ENCODE measurements around the gene ACOX3. TPM values are rescaled to one million over a fixed set of nuclear protein-coding genes. Genes with fewer than 3 reads are reported as not detected.

Gene ACOX3
- total and polyA plus RNA-seq, 2 donors (not counting 1 experiment from before 2014, with no cell fraction given) = 6.8 to 23.8 TPM

DNA sequence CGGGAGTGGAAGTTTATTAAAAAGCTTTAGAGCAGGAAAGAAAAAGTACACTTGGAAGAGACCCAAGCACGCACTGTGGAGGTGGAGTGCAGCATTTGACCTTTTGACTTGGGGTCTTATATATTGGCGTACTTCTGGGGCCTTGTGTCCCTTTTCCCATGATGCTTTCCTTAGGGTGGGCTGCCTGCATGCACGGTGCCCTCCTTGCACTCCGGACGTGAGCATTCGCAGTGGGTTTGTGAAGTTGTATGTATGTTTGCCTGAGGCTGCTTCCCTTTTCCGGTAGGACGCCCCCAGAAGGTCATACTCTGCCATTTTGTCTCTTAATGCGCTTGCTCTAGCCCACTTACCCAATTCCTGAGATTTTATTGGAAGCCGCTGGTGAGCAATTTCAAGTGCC, 39.7 kb upstream of the ACOX3 start:
- Histone ChIP-seq H3K27ac (ENCODE audit: insufficient read depth, low read length) (no peak overlapping the region), H3K4me1 (ENCODE audit: control insufficient read depth, extremely low read depth, insufficient read depth, low read length) (no peaks in the 10 kb centered on the region), H3K4me2 (ENCODE audit: extremely low read depth, insufficient read depth, low read length) (no peak overlapping the region), H3K27me3 (ENCODE audit: control insufficient read depth, insufficient read depth, low read length) (no peaks in the 10 kb centered on the region), H3K4me3 (replicated peaks in 1 of 4; ENCODE audit: control extremely low read depth in 1 of 4, insufficient read depth in 1 of 4, low read depth in 3 of 4, low read length in 4 of 4) (no peak overlapping the region), H3K36me3 (ENCODE audit: control insufficient read depth, insufficient read depth, low read length) (no peaks in the 10 kb centered on the region), H4K20me1 (ENCODE audit: control insufficient read depth, extremely low read depth, insufficient read depth, low read length) (no peaks in the 10 kb centered on the region), H3K9ac (ENCODE audit: insufficient read depth, low read length) (no peak overlapping the region), H2AFZ (ENCODE audit: low read length) (no peak overlapping the region), H3K79me2 (ENCODE audit: control insufficient read depth, insufficient read depth, low read length) (no peaks in the 10 kb centered on the region), H3K9me3 (ENCODE audit: control insufficient read depth, insufficient read depth, low read depth, low read length) (no peaks in the 10 kb centered on the region)
- no peak for DNase-seq (ENCODE audit: low read depth in 2 of 2)
- TF ChIP-seq EZH2 (IDR thresholded peaks at IDR 0.05; ENCODE audit: low read length, missing control alignments) = no peak
- TF ChIP-seq, protein P1, sequence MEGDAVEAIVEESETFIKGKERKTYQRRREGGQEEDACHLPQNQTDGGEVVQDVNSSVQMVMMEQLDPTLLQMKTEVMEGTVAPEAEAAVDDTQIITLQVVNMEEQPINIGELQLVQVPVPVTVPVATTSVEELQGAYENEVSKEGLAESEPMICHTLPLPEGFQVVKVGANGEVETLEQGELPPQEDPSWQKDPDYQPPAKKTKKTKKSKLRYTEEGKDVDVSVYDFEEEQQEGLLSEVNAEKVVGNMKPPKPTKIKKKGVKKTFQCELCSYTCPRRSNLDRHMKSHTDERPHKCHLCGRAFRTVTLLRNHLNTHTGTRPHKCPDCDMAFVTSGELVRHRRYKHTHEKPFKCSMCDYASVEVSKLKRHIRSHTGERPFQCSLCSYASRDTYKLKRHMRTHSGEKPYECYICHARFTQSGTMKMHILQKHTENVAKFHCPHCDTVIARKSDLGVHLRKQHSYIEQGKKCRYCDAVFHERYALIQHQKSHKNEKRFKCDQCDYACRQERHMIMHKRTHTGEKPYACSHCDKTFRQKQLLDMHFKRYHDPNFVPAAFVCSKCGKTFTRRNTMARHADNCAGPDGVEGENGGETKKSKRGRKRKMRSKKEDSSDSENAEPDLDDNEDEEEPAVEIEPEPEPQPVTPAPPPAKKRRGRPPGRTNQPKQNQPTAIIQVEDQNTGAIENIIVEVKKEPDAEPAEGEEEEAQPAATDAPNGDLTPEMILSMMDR (conservative IDR thresholded peaks at IDR 0.05 in 1 of 2, IDR thresholded peaks at IDR 0.05 in 1 of 2; ENCODE audit: low read depth in 1 of 2, low read length in 2 of 2) = no peak

DNA sequence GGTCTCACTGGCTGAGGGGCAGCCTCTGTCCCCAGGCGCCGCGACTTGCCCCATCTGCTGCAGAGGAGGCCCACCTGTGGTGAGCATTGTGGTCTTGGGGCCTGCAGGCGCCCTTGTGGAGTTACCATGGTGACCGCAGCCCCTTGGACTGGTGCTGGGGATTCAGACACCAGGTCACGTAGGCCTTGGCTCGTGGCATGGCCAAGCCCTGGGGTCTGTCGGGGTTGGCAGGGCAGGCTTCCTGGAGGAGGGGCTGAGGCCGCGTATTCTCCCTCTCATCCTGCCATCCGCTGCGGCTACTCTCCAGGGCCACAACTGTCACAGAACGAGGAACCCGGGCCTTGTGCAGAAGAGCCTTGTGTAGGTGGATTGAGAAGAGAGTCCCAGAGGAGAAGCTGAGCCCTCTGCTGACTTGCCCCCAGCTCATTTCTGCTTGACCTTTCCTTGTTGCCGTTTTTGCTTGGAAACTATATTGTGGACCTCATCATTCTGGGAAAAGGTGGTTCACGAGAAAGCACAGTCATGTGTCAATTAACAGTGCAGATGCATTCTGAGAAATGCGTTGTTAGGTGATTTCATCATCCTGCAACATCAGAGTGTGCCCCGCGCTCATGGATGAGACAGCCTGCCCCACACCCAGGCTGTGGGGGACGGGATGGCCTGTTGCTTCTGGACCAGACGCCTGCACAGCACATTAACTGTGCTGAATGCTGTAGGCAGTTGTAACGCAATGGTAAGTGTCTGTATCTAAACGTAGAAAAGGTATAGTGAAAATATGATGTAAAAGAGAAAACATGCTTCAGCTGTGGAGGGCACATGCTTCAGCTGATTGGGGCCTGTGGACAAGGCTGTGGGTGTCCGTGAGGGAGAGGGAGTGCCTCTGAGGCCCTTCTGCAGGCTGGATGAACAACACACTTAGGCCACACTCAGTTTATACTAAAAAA, 38.5 kb upstream of the ACOX3 start:
- TF ChIP-seq, protein P1 (conservative IDR thresholded peaks at IDR 0.05 in 1 of 2, IDR thresholded peaks at IDR 0.05 in 1 of 2; ENCODE audit: low read depth in 1 of 2, low read length in 2 of 2) = no peak
- TF ChIP-seq EZH2 (IDR thresholded peaks at IDR 0.05; ENCODE audit: low read length, missing control alignments) = no peak
- H3K4me3 ChIP-seq (replicated peaks in 1 of 4; ENCODE audit: control extremely low read depth in 1 of 4, insufficient read depth in 1 of 4, low read depth in 3 of 4, low read length in 4 of 4) = no peak overlapping the region

DNA sequence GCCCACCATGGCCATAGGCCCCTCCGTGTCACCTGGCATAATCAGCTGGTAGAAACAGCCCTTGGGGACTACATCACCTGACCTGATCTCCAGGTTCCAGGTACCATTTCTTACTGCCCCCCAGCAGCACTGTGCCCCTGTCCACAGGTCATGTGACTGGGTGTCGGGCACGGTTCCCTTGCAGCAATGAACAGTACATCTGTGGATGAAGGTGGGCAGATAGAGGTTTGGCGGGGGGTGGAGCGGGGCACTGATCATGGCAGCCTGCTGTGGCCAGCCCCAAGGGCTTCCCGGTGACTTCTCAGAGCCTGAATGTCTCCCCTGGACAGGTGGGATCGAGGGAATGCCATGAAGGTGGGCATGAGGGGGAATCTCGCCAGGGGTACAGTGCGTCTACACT, 37.8 kb upstream of the ACOX3 start:
- no peak overlapping the region for H3K27ac ChIP-seq (ENCODE audit: insufficient read depth, low read length)
- H4K20me1 ChIP-seq (ENCODE audit: control insufficient read depth, extremely low read depth, insufficient read depth, low read length) = no peaks in the 10 kb centered on the region
- no peak for TF ChIP-seq EZH2 (IDR thresholded peaks at IDR 0.05; ENCODE audit: low read length, missing control alignments)
- TF ChIP-seq, protein P1 (conservative IDR thresholded peaks at IDR 0.05 in 1 of 2, IDR thresholded peaks at IDR 0.05 in 1 of 2; ENCODE audit: low read depth in 1 of 2, low read length in 2 of 2) = no peak
- no peak overlapping the region for H3K4me2 ChIP-seq (ENCODE audit: extremely low read depth, insufficient read depth, low read length)
- H3K79me2 ChIP-seq (ENCODE audit: control insufficient read depth, insufficient read depth, low read length) = no peaks in the 10 kb centered on the region
- no peak for DNase-seq (ENCODE audit: low read depth in 2 of 2)
- H3K4me1 ChIP-seq (ENCODE audit: control insufficient read depth, extremely low read depth, insufficient read depth, low read length) = peaks cover 4% of the 10 kb centered on the region
- H3K36me3 ChIP-seq (ENCODE audit: control insufficient read depth, insufficient read depth, low read length) = no peaks in the 10 kb centered on the region
- no peak overlapping the region for H2AFZ ChIP-seq (ENCODE audit: low read length)
- no peak overlapping the region for H3K4me3 ChIP-seq (replicated peaks in 1 of 4; ENCODE audit: control extremely low read depth in 1 of 4, insufficient read depth in 1 of 4, low read depth in 3 of 4, low read length in 4 of 4)
- no peaks in the 10 kb centered on the region for H3K27me3 ChIP-seq (ENCODE audit: control insufficient read depth, insufficient read depth, low read length)
- no peak overlapping the region for H3K9ac ChIP-seq (ENCODE audit: insufficient read depth, low read length)
- no peaks in the 10 kb centered on the region for H3K9me3 ChIP-seq (ENCODE audit: control insufficient read depth, insufficient read depth, low read depth, low read length)

More for the DNA sequence above, 38.5 kb upstream of the ACOX3 start:
- Histone ChIP-seq H3K4me1 (ENCODE audit: control insufficient read depth, extremely low read depth, insufficient read depth, low read length) (no peaks in the 10 kb centered on the region), H3K79me2 (ENCODE audit: control insufficient read depth, insufficient read depth, low read length) (no peaks in the 10 kb centered on the region), H3K9me3 (ENCODE audit: control insufficient read depth, insufficient read depth, low read depth, low read length) (no peaks in the 10 kb centered on the region), H2AFZ (ENCODE audit: low read length) (no peak overlapping the region), H4K20me1 (ENCODE audit: control insufficient read depth, extremely low read depth, insufficient read depth, low read length) (no peaks in the 10 kb centered on the region), H3K36me3 (ENCODE audit: control insufficient read depth, insufficient read depth, low read length) (no peaks in the 10 kb centered on the region), H3K27ac (ENCODE audit: insufficient read depth, low read length) (no peak overlapping the region), H3K27me3 (ENCODE audit: control insufficient read depth, insufficient read depth, low read length) (no peaks in the 10 kb centered on the region), H3K9ac (ENCODE audit: insufficient read depth, low read length) (no peak overlapping the region), H3K4me2 (ENCODE audit: extremely low read depth, insufficient read depth, low read length) (no peak overlapping the region)
- DNase-seq (ENCODE audit: low read depth in 2 of 2) = peak in 1 of 2 donors; percentile 45

Data from fibroblast of lung (primary cell).